NB4 (cell line): ENCODE measurements around the gene TMEM61.

Experiments
- CTCF ChIP-seq: IDR thresholded peaks from one replicate; pipeline ENCODE4 v1.5.1; 2012; ENCODE audit warnings: low read depth, low read length
- POLR2A ChIP-seq: IDR thresholded peaks from 2 replicates; pipeline ENCODE4 v1.6.1; 2011; ENCODE audit warnings: mild to moderate bottlenecking; ENCODE audit not compliant: insufficient read length; ENCODE audit errors: extremely low read depth

- TF ChIP-seq POLR2A (no peak), CTCF (no peak)
These were observed 10.5 kb upstream of the TMEM61 start for GRCh38 chr1:54969879-54970278.
